Stimulated activated CD8-positive, alpha-beta memory T cell treated with anti-CD3 and anti-CD28 coated beads, Interleukin-15, amount 100 ng/mL, for 4 hours (primary cell): ENCODE data around the gene SPOCK3.
"Not testable (repeated sequence)": the region's sequence is repeated elsewhere in the genome, so short reads cannot be mapped to it uniquely, and the experiment has no call there.

Experiments used
- DNase-seq, 2 donors: peaks; one replicate each; pipeline ENCODE4 v3.0.0-alpha.2; 2020; ENCODE audit warnings: low read depth in 2 of 2

Gene SPOCK3

GRCh38 chr4:166823126-166823525, 411.2 kb downstream of the SPOCK3 start:
- DNase-seq = no peak

- no peak for DNase-seq
Observed at GRCh38 chr4:166822386-166822785, 411.9 kb downstream of the SPOCK3 start.

- no peak for DNase-seq
Observed at GRCh38 chr4:166816890-166817289, 417.4 kb downstream of the SPOCK3 start.

- no peak for DNase-seq
Observed at GRCh38 chr4:166808380-166808779, 425.9 kb downstream of the SPOCK3 start.

GRCh38 chr4:166802346-166802745, 431.9 kb downstream of the SPOCK3 start:
- DNase-seq = no peak

- DNase-seq = no peak
Observed at GRCh38 chr4:166798126-166798525, 436.2 kb downstream of the SPOCK3 start.

- no peak for DNase-seq
Observed at GRCh38 chr4:166777760-166778159, 456.5 kb downstream of the SPOCK3 start.

GRCh38 chr4:166763018-166763417, 471.3 kb downstream of the SPOCK3 start:
- no peak for DNase-seq

GRCh38 chr4:166741742-166742141, 492.6 kb downstream of the SPOCK3 start:
- DNase-seq = no peak

GRCh38 chr4:166739215-166739614, 495.1 kb downstream of the SPOCK3 start:
- not testable (repeated sequence) for DNase-seq

- DNase-seq = no peak
Observed at GRCh38 chr4:166737430-166737829, 496.9 kb downstream of the SPOCK3 start.

- DNase-seq = no peak
Observed at GRCh38 chr4:166735553-166735952, 498.7 kb downstream of the SPOCK3 start.

- no peak for DNase-seq
Observed at GRCh38 chr4:166734797-166735196, 499.5 kb downstream of the SPOCK3 start.

- no peak for DNase-seq
Observed at GRCh38 chr4:166733686-166734085, 500.6 kb downstream of the SPOCK3 start.

- DNase-seq = no peak
Observed at GRCh38 chr4:166726832-166727231, 507.5 kb downstream of the SPOCK3 start.

- DNase-seq = no peak
Observed at GRCh38 chr4:166724369-166724768, 509.9 kb downstream of the SPOCK3 start.

GRCh38 chr4:166723532-166724140, 510.7 kb downstream of the SPOCK3 start:
- DNase-seq = no peak

- not testable (repeated sequence) for DNase-seq
Observed at GRCh38 chr4:166715748-166716713, 518.3 kb downstream of the SPOCK3 start.

- no peak for DNase-seq
Observed at GRCh38 chr4:166700592-166700991, 533.7 kb downstream of the SPOCK3 start.

GRCh38 chr4:166688835-166689234, 545.5 kb downstream of the SPOCK3 start:
- no peak for DNase-seq

- DNase-seq = no peak
Observed at GRCh38 chr4:166687828-166688227, 546.5 kb downstream of the SPOCK3 start.
